K562 (cell line): Measurements from ENCODE around the gene ATF4. TPM values are rescaled to one million over a fixed set of nuclear protein-coding genes. Genes with fewer than 3 reads are reported as not detected.

Experiments
- polyA plus RNA-seq, 8 experiments: library from polyadenylated mRNA; depleted of rRNA in 4 of 8; stranded (reverse) in 5 of 8; unstranded in 3 of 8; fragments of >200 nt; fragmentation: Nextera tagmentation in 2 of 8; fragmentation: Illumina TruSeq in 1 of 8; extraction: Ambion mirVana in 2 of 8; extraction: Trizol in 1 of 8; gene quantifications; 2 replicates each; pipeline versions ENCODE4 v1.2.1 to v1.2.3, GENCODE V29; 2011 to 2014; ENCODE audit warnings: inconsistent platforms in 1 of 8, missing spikeins in 1 of 8
- total RNA-seq, 7 experiments: library from RNA; depleted of rRNA in 6 of 7; stranded (reverse); fragments of >200 nt in 6 of 7; fragmentation: Illumina TruSeq in 2 of 7; extraction: Trizol in 2 of 7; gene quantifications; 2 replicates each; pipeline versions ENCODE4 v1.2.1 to v1.2.3, GENCODE V29; 2011 to 2021; ENCODE audit warnings: low replicate concordance in 1 of 7

The ATF4 gene
- total and polyA plus RNA-seq, 9 of the 15 experiments (the other 6 are each of a cell fraction or from before 2014, with no cell fraction given), result 93.1 to 723 (median 355) TPM

Other genes with a start within 250 kb of the ATF4 start
- 2,245 and 2,417 TPM in 2 replicates for gene RPL3, start 200.9 kb upstream of the ATF4 start, total RNA-seq (2014; rRNA removed)
- 1,384 and 1,624 TPM in 2 replicates for gene RPL3, start 200.9 kb upstream of the ATF4 start, total RNA-seq (2014; rRNA removed; fragmentation: Illumina TruSeq; extraction: Trizol)
- 1,989 and 2,037 TPM in 2 replicates for gene RPL3, start 200.9 kb upstream of the ATF4 start, total RNA-seq (2015; rRNA removed; fragmentation: Illumina TruSeq; extraction: Trizol)
- 1,960 and 1,995 TPM in 2 replicates for gene RPL3, start 200.9 kb upstream of the ATF4 start, total RNA-seq (2021)
- 3,220 and 3,989 TPM in 2 replicates for gene RPL3, start 200.9 kb upstream of the ATF4 start, polyA plus RNA-seq (2011; rRNA removed)
- gene RPL3, start 200.9 kb upstream of the ATF4 start, polyA plus RNA-seq (2014; fragmentation: Illumina TruSeq; extraction: Trizol), result 2,565 and 2,747 TPM in 2 replicates
- gene RPL3, start 200.9 kb upstream of the ATF4 start, polyA plus RNA-seq (2014; fragmentation: Nextera tagmentation; extraction: Ambion mirVana), result 1,000 to 10,000 TPM; 3,338 to 4,066 TPM
- 2,749 and 3,057 TPM in 2 replicates for gene RPL3, start 200.9 kb upstream of the ATF4 start, polyA plus RNA-seq (2014; rRNA removed)
- 3.6 and 6.9 TPM in 2 replicates for gene SYNGR1, start 170.6 kb upstream of the ATF4 start, total RNA-seq (2014; rRNA removed)
- 1.4 and 2.1 TPM in 2 replicates for gene SYNGR1, start 170.6 kb upstream of the ATF4 start, total RNA-seq (2014; rRNA removed; fragmentation: Illumina TruSeq; extraction: Trizol)
- gene SYNGR1, start 170.6 kb upstream of the ATF4 start, total RNA-seq (2015; rRNA removed; fragmentation: Illumina TruSeq; extraction: Trizol), result 3.2 and 3.3 TPM in 2 replicates
- 12.5 and 13.6 TPM in 2 replicates for gene SYNGR1, start 170.6 kb upstream of the ATF4 start, total RNA-seq (2021)
- gene SYNGR1, start 170.6 kb upstream of the ATF4 start, polyA plus RNA-seq (2011; rRNA removed), result 10.6 and 16.2 TPM in 2 replicates
- gene SYNGR1, start 170.6 kb upstream of the ATF4 start, polyA plus RNA-seq (2014; fragmentation: Illumina TruSeq; extraction: Trizol), result 5.5 and 10.0 TPM in 2 replicates
- gene SYNGR1, start 170.6 kb upstream of the ATF4 start, polyA plus RNA-seq (2014; fragmentation: Nextera tagmentation; extraction: Ambion mirVana), result 1 to 10 TPM; 1.8 to 2.3 TPM
- gene SYNGR1, start 170.6 kb upstream of the ATF4 start, polyA plus RNA-seq (2014; rRNA removed), result 13.7 and 15.9 TPM in 2 replicates
- 9.5 and 14.7 TPM in 2 replicates for gene TAB1, start 120.8 kb upstream of the ATF4 start, total RNA-seq (2014; rRNA removed)
- 4.1 and 4.9 TPM in 2 replicates for gene TAB1, start 120.8 kb upstream of the ATF4 start, total RNA-seq (2014; rRNA removed; fragmentation: Illumina TruSeq; extraction: Trizol)
- 10.3 and 10.4 TPM in 2 replicates for gene TAB1, start 120.8 kb upstream of the ATF4 start, total RNA-seq (2015; rRNA removed; fragmentation: Illumina TruSeq; extraction: Trizol)
- gene TAB1, start 120.8 kb upstream of the ATF4 start, total RNA-seq (2021), result 20.1 and 20.9 TPM in 2 replicates
- gene TAB1, start 120.8 kb upstream of the ATF4 start, polyA plus RNA-seq (2011; rRNA removed), result 12.3 and 19.2 TPM in 2 replicates
- 11.5 and 15.2 TPM in 2 replicates for gene TAB1, start 120.8 kb upstream of the ATF4 start, polyA plus RNA-seq (2014; fragmentation: Illumina TruSeq; extraction: Trizol)
- 1 to 10 TPM in 1 of 2 experiments, under 1 TPM in 1; 0.36 to 1.1 TPM for gene TAB1, start 120.8 kb upstream of the ATF4 start, polyA plus RNA-seq (2014; fragmentation: Nextera tagmentation; extraction: Ambion mirVana)
- 15.7 and 17.0 TPM in 2 replicates for gene TAB1, start 120.8 kb upstream of the ATF4 start, polyA plus RNA-seq (2014; rRNA removed)
- gene MGAT3, start 63.5 kb upstream of the ATF4 start, total RNA-seq (2014; rRNA removed), result 4.6 and 5.7 TPM in 2 replicates
- 2.8 and 3.5 TPM in 2 replicates for gene MGAT3, start 63.5 kb upstream of the ATF4 start, total RNA-seq (2014; rRNA removed; fragmentation: Illumina TruSeq; extraction: Trizol)
- 4.3 and 4.6 TPM in 2 replicates for gene MGAT3, start 63.5 kb upstream of the ATF4 start, total RNA-seq (2015; rRNA removed; fragmentation: Illumina TruSeq; extraction: Trizol)
- 11.4 and 11.5 TPM in 2 replicates for gene MGAT3, start 63.5 kb upstream of the ATF4 start, total RNA-seq (2021)
- gene MGAT3, start 63.5 kb upstream of the ATF4 start, polyA plus RNA-seq (2011; rRNA removed), result 6.6 and 6.8 TPM in 2 replicates
- 4.2 and 5.4 TPM in 2 replicates for gene MGAT3, start 63.5 kb upstream of the ATF4 start, polyA plus RNA-seq (2014; fragmentation: Illumina TruSeq; extraction: Trizol)
- gene MGAT3, start 63.5 kb upstream of the ATF4 start, polyA plus RNA-seq (2014; fragmentation: Nextera tagmentation; extraction: Ambion mirVana), result under 1 TPM; 0.10 to 0.18 TPM
- gene MGAT3, start 63.5 kb upstream of the ATF4 start, polyA plus RNA-seq (2014; rRNA removed), result 6.0 and 7.0 TPM in 2 replicates
- 25.5 and 28.3 TPM in 2 replicates for gene MIEF1, start 18.3 kb upstream of the ATF4 start, total RNA-seq (2014; rRNA removed)
- 28.6 and 29.0 TPM in 2 replicates for gene MIEF1, start 18.3 kb upstream of the ATF4 start, total RNA-seq (2014; rRNA removed; fragmentation: Illumina TruSeq; extraction: Trizol)
- gene MIEF1, start 18.3 kb upstream of the ATF4 start, total RNA-seq (2015; rRNA removed; fragmentation: Illumina TruSeq; extraction: Trizol), result 26.8 and 27.1 TPM in 2 replicates
- gene MIEF1, start 18.3 kb upstream of the ATF4 start, total RNA-seq (2021), result 51.8 and 54.3 TPM in 2 replicates
- gene MIEF1, start 18.3 kb upstream of the ATF4 start, polyA plus RNA-seq (2011; rRNA removed), result 20.0 and 21.7 TPM in 2 replicates
- gene MIEF1, start 18.3 kb upstream of the ATF4 start, polyA plus RNA-seq (2014; fragmentation: Illumina TruSeq; extraction: Trizol), result 37.7 and 40.8 TPM in 2 replicates
- 10 to 100 TPM; 10.9 to 13.1 TPM for gene MIEF1, start 18.3 kb upstream of the ATF4 start, polyA plus RNA-seq (2014; fragmentation: Nextera tagmentation; extraction: Ambion mirVana)
- gene MIEF1, start 18.3 kb upstream of the ATF4 start, polyA plus RNA-seq (2014; rRNA removed), result 23.6 and 29.1 TPM in 2 replicates
- gene RPS19BP1, start 12.2 kb downstream of the ATF4 start, total RNA-seq (2014; rRNA removed), result 223 and 264 TPM in 2 replicates
- 33.0 and 44.9 TPM in 2 replicates for gene RPS19BP1, start 12.2 kb downstream of the ATF4 start, total RNA-seq (2014; rRNA removed; fragmentation: Illumina TruSeq; extraction: Trizol)
- gene RPS19BP1, start 12.2 kb downstream of the ATF4 start, total RNA-seq (2015; rRNA removed; fragmentation: Illumina TruSeq; extraction: Trizol), result 84.3 and 93.3 TPM in 2 replicates
- 109 and 110 TPM in 2 replicates for gene RPS19BP1, start 12.2 kb downstream of the ATF4 start, total RNA-seq (2021)
- 75.6 and 90.4 TPM in 2 replicates for gene RPS19BP1, start 12.2 kb downstream of the ATF4 start, polyA plus RNA-seq (2011; rRNA removed)
- 29.0 and 64.7 TPM in 2 replicates for gene RPS19BP1, start 12.2 kb downstream of the ATF4 start, polyA plus RNA-seq (2014; fragmentation: Illumina TruSeq; extraction: Trizol)
- 1 to 10 TPM; 3.0 to 8.2 TPM for gene RPS19BP1, start 12.2 kb downstream of the ATF4 start, polyA plus RNA-seq (2014; fragmentation: Nextera tagmentation; extraction: Ambion mirVana)
- gene RPS19BP1, start 12.2 kb downstream of the ATF4 start, polyA plus RNA-seq (2014; rRNA removed), result 216 and 229 TPM in 2 replicates
- gene CACNA1I, start 50.2 kb downstream of the ATF4 start, total RNA-seq (2014; rRNA removed), result 0.24 and 0.32 TPM in 2 replicates
- 0.06 and 0.07 TPM in 2 replicates for gene CACNA1I, start 50.2 kb downstream of the ATF4 start, total RNA-seq (2014; rRNA removed; fragmentation: Illumina TruSeq; extraction: Trizol)
- 0.11 TPM in 2 replicates for gene CACNA1I, start 50.2 kb downstream of the ATF4 start, total RNA-seq (2015; rRNA removed; fragmentation: Illumina TruSeq; extraction: Trizol)
- 0.45 and 0.78 TPM in 2 replicates for gene CACNA1I, start 50.2 kb downstream of the ATF4 start, total RNA-seq (2021)
- 0.22 and 0.79 TPM in 2 replicates for gene CACNA1I, start 50.2 kb downstream of the ATF4 start, polyA plus RNA-seq (2011; rRNA removed)
- 0.30 and 0.31 TPM in 2 replicates for gene CACNA1I, start 50.2 kb downstream of the ATF4 start, polyA plus RNA-seq (2014; fragmentation: Illumina TruSeq; extraction: Trizol)
- gene CACNA1I, start 50.2 kb downstream of the ATF4 start, polyA plus RNA-seq (2014; fragmentation: Nextera tagmentation; extraction: Ambion mirVana), result under 1 TPM in 1 of 2 experiments, not detected in 1; 0.01 TPM
- gene CACNA1I, start 50.2 kb downstream of the ATF4 start, polyA plus RNA-seq (2014; rRNA removed), result 0.31 and 0.41 TPM in 2 replicates